ES-I3 (cell line): ENCODE data around the gene LDB1.

Experiments used
- H3K36me3 ChIP-seq: 2 replicates; pipeline ENCODE4 v1.6.1; 2013; ENCODE audit warnings: mild to moderate bottlenecking, low read length, control low read depth, moderate library complexity; ENCODE audit not compliant: insufficient read depth
- H3K4me1 ChIP-seq: 2 replicates; pipeline ENCODE4 v1.6.1; 2013; ENCODE audit warnings: mild to moderate bottlenecking, control low read depth, low read length; ENCODE audit not compliant: insufficient read depth
- H3K9ac ChIP-seq: 2 replicates; pipeline ENCODE4 v1.6.1; 2013; ENCODE audit warnings: low read depth, mild to moderate bottlenecking, low read length, moderate library complexity
- H3K9me3 ChIP-seq: 2 replicates; pipeline ENCODE4 v1.6.1; 2013; ENCODE audit warnings: mild to moderate bottlenecking, low read length, moderate library complexity; ENCODE audit not compliant: control insufficient read depth, insufficient read depth

LDB1 gene

DNA sequence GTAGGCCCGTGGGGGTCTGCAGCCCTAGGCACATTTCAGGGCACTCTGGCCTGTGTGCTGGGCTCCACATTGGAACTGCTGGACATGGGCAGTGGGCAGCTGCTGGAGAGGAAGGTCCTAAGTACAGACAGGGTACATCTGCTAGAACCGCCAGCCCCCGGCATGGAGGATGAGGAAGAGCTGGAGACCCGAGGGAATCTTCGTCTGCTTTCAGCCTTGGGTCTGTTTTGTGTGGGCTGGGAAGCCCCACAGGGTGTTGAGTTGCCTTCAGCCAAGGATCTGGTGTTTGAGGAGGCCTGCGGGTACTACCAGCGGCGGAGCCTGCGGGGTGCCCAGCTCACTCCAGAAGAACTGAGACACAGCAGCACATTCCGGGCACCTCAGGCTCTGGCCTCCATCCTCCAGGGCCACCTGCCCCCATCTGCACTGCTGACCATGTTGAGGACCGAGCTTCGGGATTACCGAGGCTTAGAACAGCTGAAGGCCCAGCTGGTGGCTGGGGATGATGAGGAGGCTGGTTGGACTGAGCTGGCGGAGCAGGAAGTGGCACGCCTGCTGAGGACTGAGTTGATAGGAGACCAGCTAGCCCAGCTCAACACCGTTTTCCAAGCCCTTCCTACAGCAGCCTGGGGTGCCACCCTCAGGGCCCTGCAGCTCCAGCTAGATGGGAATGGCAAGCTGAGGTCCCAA is 53.6 kb downstream of the LDB1 start:
- H3K36me3 ChIP-seq = no peaks in the 10 kb centered on the region
- no peaks in the 10 kb centered on the region for H3K4me1 ChIP-seq
- H3K9ac ChIP-seq = no peak overlapping the region; the same call in 1 of the 2 replicates
- no peaks in the 10 kb centered on the region for H3K9me3 ChIP-seq

DNA sequence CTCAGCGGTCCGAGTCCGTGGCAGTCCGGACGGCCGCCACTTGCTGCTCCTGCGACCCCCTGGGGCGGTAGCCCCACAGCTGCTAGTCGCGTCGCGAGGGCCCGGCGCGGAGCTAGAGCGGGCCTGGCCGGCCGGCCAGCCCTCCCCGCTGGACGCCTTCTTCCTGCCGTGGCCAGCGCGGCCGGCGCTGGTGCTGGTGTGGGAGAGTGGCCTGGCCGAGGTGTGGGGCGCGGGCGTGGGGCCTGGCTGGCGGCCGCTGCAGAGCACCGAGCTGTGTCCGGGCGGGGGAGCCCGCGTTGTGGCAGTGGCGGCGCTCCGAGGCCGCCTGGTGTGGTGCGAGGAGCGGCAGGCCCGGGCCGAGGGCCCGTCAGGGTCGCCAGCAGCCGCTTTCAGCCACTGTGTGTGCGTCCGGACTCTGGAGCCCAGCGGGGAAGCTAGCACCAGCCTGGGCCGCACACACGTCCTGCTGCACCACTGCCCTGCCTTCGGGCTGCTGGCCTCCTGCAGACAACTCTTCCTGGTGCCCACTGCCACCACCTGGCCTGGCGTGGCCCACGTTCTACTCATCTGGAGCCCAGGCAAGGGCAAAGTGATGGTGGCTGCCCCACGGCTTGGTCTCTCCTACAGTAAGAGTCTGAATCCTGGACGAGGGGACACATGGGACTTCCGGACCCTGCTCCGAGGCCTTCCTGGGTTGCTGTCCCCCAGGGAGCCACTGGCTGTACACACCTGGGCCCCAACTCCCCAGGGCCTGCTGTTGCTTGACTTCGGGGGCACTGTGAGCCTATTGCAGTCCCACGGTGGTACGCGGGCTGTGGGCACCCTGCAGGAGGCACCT is 54.4 kb downstream of the LDB1 start:
- H3K9ac ChIP-seq = peak overlapping the region; percentile 96
- H3K36me3 ChIP-seq = no peaks in the 10 kb centered on the region
- H3K9me3 ChIP-seq = no peaks in the 10 kb centered on the region
- H3K4me1 ChIP-seq = no peaks in the 10 kb centered on the region

DNA sequence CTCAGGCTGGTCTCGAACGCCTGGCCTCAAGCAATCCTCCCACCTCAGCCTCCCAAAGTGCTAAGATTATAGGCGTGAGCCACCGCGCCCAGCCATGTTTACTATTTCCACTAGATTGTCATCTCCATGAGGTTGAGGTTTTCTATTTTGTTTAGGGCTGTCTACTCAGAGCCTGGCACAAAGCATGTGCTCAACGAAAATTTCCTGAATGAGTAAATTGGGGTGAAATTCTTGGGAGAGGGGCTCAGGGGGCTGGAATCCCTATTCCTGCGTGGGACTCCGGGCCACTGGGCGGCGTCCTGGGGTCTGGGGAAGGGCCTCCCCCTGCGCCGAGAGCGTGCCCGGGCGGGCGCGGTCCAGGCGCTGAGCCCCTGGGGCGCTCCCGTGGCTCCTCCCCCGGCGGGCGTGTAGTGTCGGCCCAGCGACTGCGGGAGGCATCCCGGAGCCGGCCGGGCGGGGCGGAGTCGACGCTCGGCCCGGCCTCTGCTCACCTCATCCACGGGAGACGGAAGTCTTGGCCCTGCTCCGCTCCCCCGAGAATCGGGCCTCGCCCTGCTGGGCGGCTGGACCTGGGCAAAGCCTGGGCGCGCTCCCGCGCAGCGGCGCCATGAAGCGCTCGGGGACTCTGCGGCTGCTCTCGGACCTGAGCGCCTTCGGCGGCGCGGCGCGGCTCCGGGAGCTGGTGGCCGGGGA is 55.2 kb downstream of the LDB1 start, which contains the start of gene HPS6:
Gene HPS6 (plus strand): TSS at position 482 of the 693 bp plus-strand sequence. CDS start 126 bp downstream, at position 608.
- no peaks in the 10 kb centered on the region for H3K4me1 ChIP-seq
- no peaks in the 10 kb centered on the region for H3K36me3 ChIP-seq
- no peaks in the 10 kb centered on the region for H3K9me3 ChIP-seq
- peak within 1 kb of the TSS; percentile 96 for H3K9ac ChIP-seq

DNA sequence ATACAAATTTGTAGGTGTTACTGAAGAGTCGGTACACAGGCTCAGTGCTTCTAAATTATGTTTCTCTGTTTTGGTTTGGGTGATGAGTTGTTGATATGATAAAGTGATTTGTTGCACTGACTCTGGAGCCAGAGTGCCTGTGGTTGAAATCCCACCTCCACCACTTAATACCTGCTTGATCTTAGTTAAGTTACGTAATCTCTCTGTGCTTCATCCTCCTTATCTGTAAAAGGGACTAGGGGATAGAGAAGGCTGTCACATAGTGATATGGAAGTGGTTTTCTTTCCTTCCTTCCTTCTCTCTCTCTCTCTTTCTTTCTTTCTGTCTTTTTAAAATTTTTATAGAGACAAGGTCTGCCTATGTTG is 55.7 kb downstream of the LDB1 start:
- H3K4me1 ChIP-seq = no peaks in the 10 kb centered on the region
- H3K36me3 ChIP-seq = no peaks in the 10 kb centered on the region
- peak overlapping the region; percentile 96; the same call in 1 of the 2 replicates for H3K9ac ChIP-seq
- no peaks in the 10 kb centered on the region for H3K9me3 ChIP-seq

DNA sequence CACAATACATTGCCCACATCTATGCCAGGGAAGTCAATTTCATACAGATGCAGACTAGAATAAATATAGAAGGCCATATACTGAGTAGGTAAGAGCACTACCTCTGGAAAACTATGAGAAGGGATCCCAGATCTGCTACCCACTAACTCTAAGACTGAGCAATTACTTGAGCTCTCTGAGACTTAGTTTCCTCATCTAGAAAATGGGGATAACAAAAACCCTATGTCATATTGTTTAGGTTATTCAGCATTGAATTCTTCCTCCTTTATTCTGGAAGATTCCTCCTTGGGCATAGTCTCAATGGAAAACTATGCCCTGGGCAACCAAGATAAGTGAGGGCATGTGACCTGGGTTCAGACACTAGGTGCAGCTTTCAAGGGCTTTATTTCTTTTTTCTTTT is 60.2 kb downstream of the LDB1 start:
- no peaks in the 10 kb centered on the region for H3K9me3 ChIP-seq
- no peaks in the 10 kb centered on the region for H3K36me3 ChIP-seq
- no peak overlapping the region for H3K9ac ChIP-seq
- peaks cover 3% of the 10 kb centered on the region; the same call in 1 of the 2 replicates for H3K4me1 ChIP-seq
